Esophagus muscularis mucosa (tissue), 4 donors: Measurements from ENCODE around the gene COG2. TPM values are rescaled to one million over a fixed set of nuclear protein-coding genes. Genes with fewer than 3 reads are reported as not detected.

Experiments
- DNase-seq: peaks from one replicate; pipeline ENCODE4 v3.0.0-alpha.2; 2017; ENCODE audit errors: extremely low spot score
- H3K27ac ChIP-seq, 4 donors: fragments of 200-600 bp; sonication (generic); replicated peaks in 1 of 4; 1 replicate in 3 of 4; 2 replicates in 1 of 4; pipeline ENCODE4 v1.5.1; 2016 to 2019; ENCODE audit warnings: mild to moderate bottlenecking in 1 of 4
- H3K27me3 ChIP-seq, 4 donors: fragments of 200-600 bp; sonication (generic); one replicate each; pipeline versions ENCODE4 v1.5.1 to v1.6.0; 2016 to 2019
- H3K36me3 ChIP-seq, 4 donors: fragments of 200-600 bp; sonication (generic); one replicate each; pipeline ENCODE4 v1.5.1; 2016 to 2019
- H3K4me1 ChIP-seq, 4 donors: fragments of 200-600 bp; sonication (generic); one replicate each; pipeline ENCODE4 v1.5.1; 2016 to 2019
- H3K4me3 ChIP-seq, 4 donors: fragments of 200-600 bp; sonication (generic); 1 replicate in 2 of 4; 2 replicates in 2 of 4; pipeline ENCODE4 v1.5.1; 2016 to 2019; ENCODE audit warnings: mild to moderate bottlenecking in 4 of 4, moderate library complexity in 1 of 4
- H3K9me3 ChIP-seq, 4 donors: fragments of 200-600 bp; sonication (generic); 1 replicate in 3 of 4; 2 replicates in 1 of 4; pipeline ENCODE4 v1.5.1; 2016 to 2019
- EP300 ChIP-seq: sonication (generic); formaldehyde crosslinking; IDR thresholded peaks from one replicate; pipeline ENCODE4 v1.6.1; 2017; ENCODE audit warnings: antibody characterized with exemption
- POLR2A ChIP-seq: fragments of 450-650 bp; IDR thresholded peaks from one replicate; pipeline ENCODE4 v1.6.1; 2017; ENCODE audit warnings: antibody characterized with exemption, moderate library complexity, mild to moderate bottlenecking, low read depth
- POLR2AphosphoS5 ChIP-seq, 2 donors: sonication (generic); formaldehyde crosslinking; IDR thresholded peaks; one replicate each; pipeline ENCODE4 v1.6.1; 2017; ENCODE audit warnings: antibody characterized with exemption in 2 of 2
- WGBS: methylation state at CpG from one replicate; pipeline ENCODE4 v1.1.5; 2018; 5-methylcytosine and 5-hydroxymethylcytosine counted together
- intact Hi-C: fragments of 100-400 bp; cut with DNase I; formaldehyde crosslinking; loops from one replicate; pipeline ENCODE4 v1.15.1; 2023
- total RNA-seq, 4 donors: library from RNA; depleted of rRNA; stranded (reverse); fragments of >200 nt; gene quantifications; one replicate each; pipeline versions ENCODE4 v1.1.0 to v1.2.1, GENCODE V29; 2016
- TF ChIP-seq, protein P1 (sequence below), 3 experiments: fragments of 200-600 bp in 2 of 3; fragments of 450-650 bp in 1 of 3; sonication (generic) in 2 of 3; IDR thresholded peaks; one replicate each; pipeline ENCODE4 v1.5.1; 2017 to 2019; ENCODE audit warnings: antibody characterized with exemption in 3 of 3, mild to moderate bottlenecking in 2 of 3, moderate library complexity in 1 of 3

Gene COG2
- total RNA-seq, 4 donors from 2014 or later = 20.9 to 23.9 (median 22.5) TPM

GRCh38 chr1:230624097-230624713, 18.1 kb upstream of the COG2 start:
- TF ChIP-seq EP300 (no peak), POLR2A (no peak), POLR2AphosphoS5 (IDR thresholded peaks at IDR 0.05) (no peak)
- TF ChIP-seq, protein P1, sequence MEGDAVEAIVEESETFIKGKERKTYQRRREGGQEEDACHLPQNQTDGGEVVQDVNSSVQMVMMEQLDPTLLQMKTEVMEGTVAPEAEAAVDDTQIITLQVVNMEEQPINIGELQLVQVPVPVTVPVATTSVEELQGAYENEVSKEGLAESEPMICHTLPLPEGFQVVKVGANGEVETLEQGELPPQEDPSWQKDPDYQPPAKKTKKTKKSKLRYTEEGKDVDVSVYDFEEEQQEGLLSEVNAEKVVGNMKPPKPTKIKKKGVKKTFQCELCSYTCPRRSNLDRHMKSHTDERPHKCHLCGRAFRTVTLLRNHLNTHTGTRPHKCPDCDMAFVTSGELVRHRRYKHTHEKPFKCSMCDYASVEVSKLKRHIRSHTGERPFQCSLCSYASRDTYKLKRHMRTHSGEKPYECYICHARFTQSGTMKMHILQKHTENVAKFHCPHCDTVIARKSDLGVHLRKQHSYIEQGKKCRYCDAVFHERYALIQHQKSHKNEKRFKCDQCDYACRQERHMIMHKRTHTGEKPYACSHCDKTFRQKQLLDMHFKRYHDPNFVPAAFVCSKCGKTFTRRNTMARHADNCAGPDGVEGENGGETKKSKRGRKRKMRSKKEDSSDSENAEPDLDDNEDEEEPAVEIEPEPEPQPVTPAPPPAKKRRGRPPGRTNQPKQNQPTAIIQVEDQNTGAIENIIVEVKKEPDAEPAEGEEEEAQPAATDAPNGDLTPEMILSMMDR (IDR thresholded peaks at IDR 0.05) = no peak
- intact Hi-C loops = no loop called here
- H3K27me3 ChIP-seq = peaks cover 0 to 28% (median 0%) of the 10 kb centered on the region in 4 donors
- no peaks in the 10 kb centered on the region for H3K4me1 ChIP-seq
- 89% methylated on average over 19 of the region's 19 CpGs for WGBS
- H3K27ac ChIP-seq = no peak overlapping the region
- no peaks in the 10 kb centered on the region for H3K36me3 ChIP-seq
- no peak overlapping the region for H3K4me3 ChIP-seq
- DNase-seq = no peak
- H3K9me3 ChIP-seq = no peaks in the 10 kb centered on the region

DNA sequence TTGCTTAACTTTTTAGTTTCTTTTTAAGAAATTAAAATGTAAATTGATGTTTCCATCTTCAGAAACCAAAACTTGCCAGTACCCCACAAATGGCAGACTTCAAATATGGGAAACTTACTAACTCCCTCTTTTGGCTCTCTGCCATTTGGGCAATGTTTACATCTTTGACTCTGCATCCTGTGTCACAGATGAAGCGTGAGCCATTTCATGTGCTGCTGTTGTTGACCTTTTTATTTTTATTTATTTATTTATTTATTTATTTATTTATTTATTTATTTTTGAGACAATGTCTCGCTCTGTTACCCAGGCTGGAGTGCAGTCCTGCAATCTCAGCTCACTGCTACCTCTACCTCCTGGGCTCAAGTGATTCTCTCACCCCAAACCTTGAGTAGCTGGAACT, 16.0 kb upstream of the COG2 start:
- Histone ChIP-seq H3K4me3 (no peak overlapping the region), H3K4me1 (no peaks in the 10 kb centered on the region), H3K9me3 (no peaks in the 10 kb centered on the region), H3K27ac (no peak overlapping the region), H3K36me3 (no peaks in the 10 kb centered on the region), H3K27me3 (peaks cover 0 to 28% (median 0%) of the 10 kb centered on the region in 4 donors)
- 76% methylated on average over 2 of the region's 2 CpGs for WGBS
- intact Hi-C loops = no loop called here
- no peak for DNase-seq
- TF ChIP-seq, protein P1 (IDR thresholded peaks at IDR 0.05) = no peak
- TF ChIP-seq POLR2A (no peak), POLR2AphosphoS5 (IDR thresholded peaks at IDR 0.05) (no peak), EP300 (no peak)

GRCh38 chr1:230627767-230628166, 14.5 kb upstream of the COG2 start:
- Histone ChIP-seq H3K27ac (no peak overlapping the region), H3K36me3 (no peaks in the 10 kb centered on the region), H3K4me3 (no peak overlapping the region), H3K4me1 (no peaks in the 10 kb centered on the region), H3K9me3 (no peaks in the 10 kb centered on the region), H3K27me3 (peaks cover 0 to 25% (median 0%) of the 10 kb centered on the region in 4 donors)
- TF ChIP-seq EP300 = no peak
- TF ChIP-seq POLR2AphosphoS5 (IDR thresholded peaks at IDR 0.05) = no peak
- TF ChIP-seq, protein P1 (IDR thresholded peaks at IDR 0.05) = no peak
- no peak for TF ChIP-seq POLR2A
- no peak for DNase-seq
- intact Hi-C loops = no loop called here
- 94% methylated on average over 2 of the region's 2 CpGs for WGBS

GRCh38 chr1:230629511-230629910, 12.8 kb upstream of the COG2 start:
- Histone ChIP-seq H3K36me3 (no peaks in the 10 kb centered on the region), H3K4me3 (no peak overlapping the region), H3K4me1 (no peaks in the 10 kb centered on the region), H3K27me3 (peaks cover 0 to 18% (median 0%) of the 10 kb centered on the region in 4 donors), H3K9me3 (no peaks in the 10 kb centered on the region), H3K27ac (no peak overlapping the region)
- no peak for TF ChIP-seq POLR2A
- DNase-seq = no peak
- intact Hi-C loops = no loop called here

DNA sequence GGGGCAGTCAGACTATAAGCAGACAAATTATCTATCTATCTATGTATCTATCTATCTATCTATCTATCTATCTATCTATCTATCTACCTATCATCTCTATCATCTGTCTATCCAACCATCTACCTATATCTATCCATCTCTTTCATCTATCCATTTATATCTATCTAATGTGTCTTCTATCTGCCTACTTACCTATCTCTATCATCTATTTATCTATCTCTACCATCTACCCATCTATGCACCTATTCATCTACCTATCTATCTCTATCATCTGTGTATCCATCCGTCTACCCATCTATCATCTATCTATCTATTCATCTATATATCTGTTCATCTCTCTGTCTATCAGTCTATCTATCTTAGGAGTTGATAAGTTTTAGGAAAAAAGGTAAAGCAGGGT, 10.8 kb upstream of the COG2 start:
- intact Hi-C loops = no loop called here
- H3K4me1 ChIP-seq = no peaks in the 10 kb centered on the region
- TF ChIP-seq EP300 (no peak), POLR2AphosphoS5 (IDR thresholded peaks at IDR 0.05) (no peak), POLR2A (no peak)
- TF ChIP-seq, protein P1 (IDR thresholded peaks at IDR 0.05) = no peak
- no peak for DNase-seq
- no peak overlapping the region for H3K4me3 ChIP-seq
- H3K36me3 ChIP-seq = no peaks in the 10 kb centered on the region
- H3K27ac ChIP-seq = no peak overlapping the region
- H3K9me3 ChIP-seq = no peaks in the 10 kb centered on the region
- H3K27me3 ChIP-seq = peaks cover 0 to 19% (median 0%) of the 10 kb centered on the region in 4 donors
- WGBS = 85% methylated on average over 1 of the region's 1 CpG
